K562 (cell line): ENCODE measurements around the gene ROR2. TPM values are rescaled to one million over a fixed set of nuclear protein-coding genes. Genes with fewer than 3 reads are reported as not detected.

ENCODE experiments used
- ATAC-seq: fragments of 200-7000 bp; cut with Tn5 transposase; 3 replicates; pipeline ENCODE4 v1.9.1; 2020; ENCODE audit warnings: moderate library complexity
- BruUV-seq: library from RNA; stranded (reverse); fragments of 400-500 nt; replicated peaks from 2 replicates; lab custom pipeline; 2021; lab: Mats Ljungman, UMichigan
- CTCF ChIA-PET: fragments of 300-600 bp; formaldehyde crosslinking; extraction: SDS; loops from one replicate; lab custom pipeline; 2021; ENCODE audit warnings: low intra/inter-chr PET ratio; lab: Yijun Ruan, JAX
- POLR2A ChIA-PET: fragments of 300-600, 350-650 bp; sonication (Branson Sonifier 250); formaldehyde crosslinking; extraction: SDS; loops from one replicate; lab custom pipeline; 2021; ENCODE audit warnings: antibody characterized with exemption, inconsistent platforms; lab: Yijun Ruan, JAX
- DNase-seq, 4 experiments: peaks; one replicate each; pipeline versions ENCODE4 v3.0.0 to v3.0.0-alpha.2; 2011 to 2018; ENCODE audit warnings: low spot score in 3 of 4, mixed read lengths in 3 of 4; ENCODE audit errors: extremely low read depth in 1 of 4
- FAIRE-seq: peaks from 2 replicates; lab custom pipeline; 2011; peaks lifted over from hg19 to GRCh38; lab: Jason Lieb, UNC
- H2AFZ ChIP-seq: 2 replicates; pipeline ENCODE4 v1.6.0; 2011; ENCODE audit warnings: low read depth, low read length, control low read depth, inconsistent platforms
- H3K27ac ChIP-seq: fragments of 200-600 bp; 3 replicates; pipeline ENCODE4 v1.8.0; 2011; ENCODE audit warnings: low read depth, mild to moderate bottlenecking, control low read depth, inconsistent platforms, low read length, moderate library complexity, mixed read lengths; ENCODE audit errors: extremely low read depth
- H3K27me3 ChIP-seq, 2 experiments: fragments of 300-600 bp in 1 of 2; 2 replicates in 1 of 2; 3 replicates in 1 of 2; pipeline versions ENCODE4 v1.6.0 to v1.8.0; 2011; ENCODE audit warnings: inconsistent platforms in 2 of 2, low read length in 2 of 2, mild to moderate bottlenecking in 1 of 2, mixed read lengths in 1 of 2, moderate library complexity in 1 of 2; ENCODE audit not compliant: control insufficient read depth in 2 of 2, insufficient read depth in 2 of 2
- H3K36me3 ChIP-seq: fragments of 300-600 bp; 3 replicates; pipeline ENCODE4 v1.8.0; 2011; ENCODE audit warnings: mild to moderate bottlenecking, low read length, inconsistent platforms; ENCODE audit not compliant: control insufficient read depth, insufficient read depth
- H3K4me1 ChIP-seq, 2 experiments: fragments of 200-600 bp in 1 of 2; replicated peaks in 1 of 2; 2 replicates in 1 of 2; 3 replicates in 1 of 2; pipeline versions ENCODE4 v1.5.1 to v1.8.0; 2011; ENCODE audit warnings: inconsistent platforms in 2 of 2, low read length in 2 of 2, mild to moderate bottlenecking in 1 of 2, mixed read lengths in 1 of 2, moderate library complexity in 1 of 2; ENCODE audit not compliant: control insufficient read depth in 2 of 2, insufficient read depth in 2 of 2
- H3K4me2 ChIP-seq: 2 replicates; pipeline ENCODE4 v1.6.1; 2011; ENCODE audit warnings: low read length, control low read depth, inconsistent platforms, mixed read lengths; ENCODE audit not compliant: insufficient read depth
- H3K4me3 ChIP-seq: fragments of 200-600 bp; sonication (generic), shearing (Covaris generic); 2 replicates; pipeline ENCODE4 v1.5.1; 2016; ENCODE audit warnings: control low read depth, inconsistent platforms
- H3K79me2 ChIP-seq: fragments of 200-600 bp; 3 replicates; pipeline ENCODE4 v1.8.0; 2011; ENCODE audit warnings: low read length, inconsistent platforms; ENCODE audit not compliant: control insufficient read depth, insufficient read depth
- H3K9ac ChIP-seq, 2 experiments: 2 replicates each; pipeline versions ENCODE4 v1.6.0 to v1.6.1; 2011; ENCODE audit warnings: low read depth in 2 of 2, low read length in 2 of 2, control low read depth in 1 of 2, inconsistent platforms in 1 of 2, mild to moderate bottlenecking in 1 of 2, mixed read lengths in 1 of 2; ENCODE audit not compliant: insufficient read depth in 1 of 2
- H3K9me1 ChIP-seq: one replicate; pipeline ENCODE4 v1.6.0; 2011; ENCODE audit warnings: inconsistent platforms, mild to moderate bottlenecking, low read length, moderate library complexity; ENCODE audit not compliant: control insufficient read depth, insufficient read depth
- H3K9me3 ChIP-seq: replicated peaks from 2 replicates; pipeline ENCODE4 v1.5.1; 2011; ENCODE audit warnings: low read depth, low read length, inconsistent platforms; ENCODE audit not compliant: control insufficient read depth, insufficient read depth
- H4K20me1 ChIP-seq: replicated peaks from 2 replicates; pipeline ENCODE4 v1.6.1; 2011; ENCODE audit warnings: low read length, inconsistent platforms, mixed read lengths; ENCODE audit not compliant: control insufficient read depth, insufficient read depth
- CGGBP1 ChIP-seq: fragments of 250-450 bp; sonication (Bioruptor Pico); IDR thresholded peaks from 2 replicates; pipeline ENCODE4 v1.9.0; 2021; ENCODE audit warnings: mild to moderate bottlenecking
- DNMT1 ChIP-seq: fragments of 450-650 bp; IDR thresholded peaks from 2 replicates; pipeline ENCODE4 v1.6.1; 2016; ENCODE audit warnings: antibody characterized with exemption, mild to moderate bottlenecking
- KLF6 ChIP-seq: fragments of 250-450 bp; sonication (Bioruptor Pico); IDR thresholded peaks from 2 replicates; pipeline ENCODE4 v1.4.0; 2020; ENCODE audit warnings: mild to moderate bottlenecking, moderate library complexity, borderline replicate concordance
- RBFOX2 ChIP-seq: fragments of 200-400 bp; formaldehyde crosslinking; IDR thresholded peaks from 2 replicates; pipeline ENCODE4 v1.6.1; 2017; ENCODE audit warnings: low read depth, mild to moderate bottlenecking, low read length, moderate library complexity
- RCOR1 ChIP-seq, 2 experiments: IDR thresholded peaks; 2 replicates each; pipeline ENCODE4 v1.6.1; 2012; ENCODE audit warnings: low read depth in 2 of 2, low read length in 2 of 2, borderline replicate concordance in 1 of 2, improper control_type of control experiment in 1 of 2
- ZNF431 ChIP-seq: sonication (generic); formaldehyde crosslinking; IDR thresholded peaks from 2 replicates; pipeline ENCODE4 v1.8.0; 2022; ENCODE audit warnings: mild to moderate bottlenecking, missing genetic modification reagents
- WGBS: fragments of 100-300 bp; shearing (Covaris generic); methylation state at CpG from one replicate; pipeline ENCODE4 v1.1.6; 2016; ENCODE audit warnings: low coverage, mixed read lengths; ENCODE audit not compliant: insufficient coverage; ENCODE audit errors: missing lambda C conversion rate; 5-methylcytosine and 5-hydroxymethylcytosine counted together
- in situ Hi-C: fragments of 300-500 bp; cut with MboI; formaldehyde crosslinking; loops from 4 replicates; pipeline ENCODE4 v1.15.0; 2018; ENCODE audit warnings: inconsistent platforms, mixed read lengths
- intact Hi-C: fragments of 100-400 bp; cut with micrococcal nuclease; formaldehyde crosslinking; loops from 2 replicates; pipeline ENCODE4 v1.14.2; 2022
- polyA plus RNA-seq, 8 experiments: library from polyadenylated mRNA; depleted of rRNA in 4 of 8; stranded (reverse) in 5 of 8; unstranded in 3 of 8; fragments of >200 nt; fragmentation: Nextera tagmentation in 2 of 8; fragmentation: Illumina TruSeq in 1 of 8; extraction: Ambion mirVana in 2 of 8; extraction: Trizol in 1 of 8; gene quantifications; 2 replicates each; pipeline versions ENCODE4 v1.2.1 to v1.2.3, GENCODE V29; 2011 to 2014; ENCODE audit warnings: inconsistent platforms in 1 of 8, missing spikeins in 1 of 8
- total RNA-seq, 7 experiments: library from RNA; depleted of rRNA in 6 of 7; stranded (reverse); fragments of >200 nt in 6 of 7; fragmentation: Illumina TruSeq in 2 of 7; extraction: Trizol in 2 of 7; gene quantifications; 2 replicates each; pipeline versions ENCODE4 v1.2.1 to v1.2.3, GENCODE V29; 2011 to 2021; ENCODE audit warnings: low replicate concordance in 1 of 7

ROR2 gene
- total and polyA plus RNA-seq, 9 of the 15 experiments (the other 6 are each of a cell fraction or from before 2014, with no cell fraction given) = 5.6 to 33.8 (median 15.3) TPM

- TF ChIP-seq ZNF431 (CRISPR knock-in tag) = no peak
- TF ChIP-seq RCOR1 (IDR thresholded peaks at IDR 0.05; ENCODE audit: borderline replicate concordance in 1 of 2, low read depth in 2 of 2, low read length in 2 of 2) = no peak
- TF ChIP-seq KLF6 (CRISPR knock-in tag) = no peak
- TF ChIP-seq RBFOX2 = no peak
- TF ChIP-seq, all 486 proteins: peak for 0
- H3K9me3 ChIP-seq = no peaks in the 10 kb centered on the region
- WGBS = 6% methylated on average over 3 of the region's 3 CpGs
- H3K27ac ChIP-seq = no peak overlapping the region
- DNase-seq = no peak
- no TSS peak for BruUV-seq
- no peak for FAIRE-seq
- in situ Hi-C loops (no loop called here), intact Hi-C loops (no loop called here)
- H3K4me3 ChIP-seq = no peak overlapping the region
- H4K20me1 ChIP-seq = no peaks in the 10 kb centered on the region
- H3K9me1 ChIP-seq = no peaks in the 10 kb centered on the region
- H2AFZ ChIP-seq = no peak overlapping the region
- no peak overlapping the region for H3K9ac ChIP-seq
- no peaks in the 10 kb centered on the region for H3K79me2 ChIP-seq
- no peaks in the 10 kb centered on the region for H3K27me3 ChIP-seq
- no peak for ATAC-seq
- ChIA-PET CTCF (no interaction called here), POLR2A (no interaction called here)
- no peaks in the 10 kb centered on the region for H3K4me1 ChIP-seq
- H3K4me2 ChIP-seq = no peak overlapping the region
- H3K36me3 ChIP-seq = no peaks in the 10 kb centered on the region
These were observed 391.6 kb downstream of the ROR2 start for GRCh38 chr9:91558395-91558794.

GRCh38 chr9:91557327-91557726 lies 392.7 kb downstream of the ROR2 start:
- no peaks in the 10 kb centered on the region for H3K27me3 ChIP-seq
- H3K79me2 ChIP-seq = no peaks in the 10 kb centered on the region
- H4K20me1 ChIP-seq = no peaks in the 10 kb centered on the region
- no peak for FAIRE-seq
- no peak for DNase-seq
- H3K9ac ChIP-seq = no peak overlapping the region
- WGBS = 0% methylated on average over 2 of the region's 2 CpGs
- POLR2A ChIA-PET = no interaction called here
- no peak overlapping the region for H3K4me2 ChIP-seq
- no peaks in the 10 kb centered on the region for H3K4me1 ChIP-seq
- no peak overlapping the region for H3K4me3 ChIP-seq
- in situ Hi-C loops = no loop called here
- H3K27ac ChIP-seq = no peak overlapping the region
- no peaks in the 10 kb centered on the region for H3K36me3 ChIP-seq
- no peaks in the 10 kb centered on the region for H3K9me3 ChIP-seq
- TF ChIP-seq CGGBP1 (no peak), DNMT1 (no peak)
- ATAC-seq = no peak
- no TSS peak for BruUV-seq
- intact Hi-C loops = no loop called here
- CTCF ChIA-PET = no interaction called here
- no peak overlapping the region for H2AFZ ChIP-seq
- H3K9me1 ChIP-seq = no peaks in the 10 kb centered on the region
